ENCODE measurements around the gene JAG2.

- TF ChIP-seq POLR2A (IDR thresholded peaks at IDR 0.05; ENCODE audit: low read length), result no peak
- no peak for TF ChIP-seq GATA1 (IDR thresholded peaks at IDR 0.05; ENCODE audit: low read depth, low read length)
Observed at GRCh38 chr14:105204931-105205672, 36.5 kb upstream of the JAG2 start.

Measured in erythroblast (primary cell).